GM19025 (cell line): ENCODE measurements around the gene ME2.
A peak's percentile ranks its signal among the peaks of the same experiment; 100 is the strongest.
"Not testable (repeated sequence)": the region's sequence is repeated elsewhere in the genome, so short reads cannot be mapped to it uniquely, and the experiment has no call there.

Experiments used
- ATAC-seq: cut with Tn5 transposase; IDR thresholded peaks from one replicate; pipeline ENCODE4 v1.9.1; 2021; ENCODE audit warnings: mild to moderate bottlenecking, low read depth, moderate library complexity; ENCODE audit not compliant: unreplicated experiment

ME2 gene

DNA sequence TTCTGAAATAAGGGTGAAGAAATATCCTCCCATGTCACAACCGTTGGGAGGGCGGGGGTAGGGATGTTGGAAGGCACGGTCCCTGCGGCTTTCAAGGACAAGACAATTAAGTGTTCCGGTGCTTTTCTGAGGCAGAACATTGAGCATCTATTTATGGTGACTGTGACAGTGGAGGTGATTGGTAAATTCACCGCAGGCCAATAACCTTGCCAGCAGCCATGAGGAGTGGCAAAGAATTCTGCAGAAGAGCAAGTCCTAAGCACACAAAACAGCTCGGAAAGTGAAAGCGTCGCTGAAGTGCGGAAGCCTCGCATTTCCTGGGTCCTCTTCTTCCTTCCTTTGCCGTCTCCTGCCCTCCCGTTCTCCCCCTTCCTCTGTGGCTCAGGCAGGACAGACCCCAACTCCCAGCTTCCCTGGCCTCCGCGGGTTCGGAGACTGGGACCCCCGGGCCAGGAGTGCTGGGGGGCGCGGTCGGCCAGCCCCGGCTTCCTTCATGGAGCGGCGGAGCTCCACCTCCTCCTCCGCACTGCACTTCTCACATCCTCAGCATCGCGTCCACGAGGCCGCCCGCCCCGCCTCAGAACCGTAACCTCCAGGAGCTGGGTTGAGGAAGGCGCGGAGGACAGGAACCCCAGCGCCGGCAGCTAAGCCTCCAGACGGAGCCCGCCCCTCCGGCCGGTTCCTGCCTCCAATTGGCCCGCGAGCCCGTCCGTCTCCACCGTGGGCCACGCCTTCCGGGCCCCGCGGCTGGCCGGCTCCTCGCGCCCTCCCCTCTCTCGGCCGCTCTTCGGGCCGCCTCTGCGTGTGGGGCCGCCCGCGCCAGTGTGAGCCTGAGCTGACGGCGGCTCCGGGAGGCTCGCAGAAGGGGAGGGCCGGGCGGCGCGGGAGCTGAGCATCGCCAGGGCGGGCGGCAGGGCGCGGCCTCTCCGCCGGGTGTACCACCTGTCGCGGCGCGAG, at the start of gene ME2:
Gene ME2 (plus strand): TSS at position 774 of the 957 bp plus-strand sequence. CDS start 16,703 bp downstream, outside the sequence.
- peak; percentile 96 for ATAC-seq

DNA sequence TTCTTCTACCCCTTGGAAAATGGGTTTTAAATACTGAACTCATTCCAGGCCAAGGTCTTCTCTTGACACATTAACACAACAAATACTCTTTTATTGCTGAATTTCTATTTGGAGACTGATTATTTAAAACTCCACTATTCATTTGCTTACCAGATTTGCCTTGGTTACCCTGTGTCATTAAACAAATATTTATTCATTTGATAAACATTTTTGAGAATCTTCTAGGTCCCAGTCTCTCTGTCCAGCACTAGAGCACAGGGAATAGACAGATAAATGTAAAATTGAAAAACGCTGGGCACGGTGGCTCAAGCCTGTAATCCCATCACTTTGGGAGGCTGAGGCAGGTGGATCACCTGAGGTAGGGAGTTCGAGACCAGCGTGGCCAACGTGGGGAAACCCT, 49.3 kb upstream of the ME2 start:
- ATAC-seq: no peak

- ATAC-seq: peak; percentile 54
Measured at GRCh38 chr18:50830544-50830943, 48.4 kb upstream of the ME2 start.

DNA sequence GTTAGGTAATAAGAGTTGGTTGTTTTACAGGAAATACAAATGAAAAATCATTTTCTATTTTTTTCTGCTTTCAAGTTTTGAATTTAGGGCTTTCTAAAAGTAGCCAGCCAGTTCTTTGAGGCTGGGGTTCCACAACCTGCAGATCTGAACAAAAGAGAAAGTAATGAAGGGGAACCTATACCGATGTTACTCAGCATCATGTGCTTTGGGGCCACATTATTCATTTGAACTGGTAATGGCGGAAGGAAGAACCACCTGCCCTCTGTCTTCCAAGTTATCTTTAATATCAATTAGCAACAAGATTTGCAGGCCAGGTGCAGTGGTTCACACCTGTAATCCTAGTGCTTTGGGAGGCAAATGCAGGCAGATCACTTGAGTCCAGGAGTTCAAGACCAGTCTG, 46.2 kb upstream of the ME2 start:
- ATAC-seq: no peak

DNA sequence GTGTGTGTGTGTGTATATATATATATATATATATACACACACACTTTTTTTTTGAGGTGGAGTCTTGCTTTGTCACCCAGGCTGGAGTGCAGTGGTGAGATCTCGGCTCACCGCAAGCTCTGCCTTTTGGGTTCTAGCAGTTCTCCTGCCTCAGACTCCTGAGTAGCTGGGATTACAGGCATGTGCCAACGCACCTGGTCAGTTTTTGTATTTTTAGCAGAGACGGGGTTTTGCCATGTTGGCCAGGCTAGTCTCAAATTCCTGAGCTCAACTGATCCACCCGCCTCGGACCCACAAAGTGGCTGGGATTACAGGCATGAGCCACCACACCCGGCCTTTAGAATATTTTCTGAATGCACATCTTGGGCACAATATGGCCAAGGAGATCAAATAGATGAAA, 45.4 kb upstream of the ME2 start:
- not testable (repeated sequence) for ATAC-seq

- no peak for ATAC-seq
Measured at GRCh38 chr18:50836521-50836957, 42.4 kb upstream of the ME2 start.

GRCh38 chr18:50839341-50839740, 39.6 kb upstream of the ME2 start:
- ATAC-seq: no peak

GRCh38 chr18:50839996-50840395, 38.9 kb upstream of the ME2 start:
- ATAC-seq: no peak

DNA sequence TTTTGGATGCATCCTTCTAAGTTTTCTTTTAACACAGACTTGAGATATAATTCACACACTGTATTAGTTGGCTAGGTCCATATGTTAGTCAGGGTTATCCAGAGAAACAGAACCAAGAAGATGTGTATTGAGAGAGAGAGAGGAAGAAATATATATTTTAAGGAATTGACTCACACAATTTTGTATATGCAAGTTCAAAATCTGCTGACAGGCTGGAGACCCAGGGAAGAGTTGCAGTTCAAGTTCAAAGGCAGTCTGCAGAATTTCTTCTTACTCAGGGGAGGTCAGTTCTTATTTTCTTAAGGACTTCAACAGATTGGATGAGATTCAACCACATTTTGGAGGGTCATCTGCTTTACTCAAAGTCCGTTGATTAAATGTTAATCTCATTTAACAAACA, 36.1 kb upstream of the ME2 start:
- ATAC-seq: no peak

DNA sequence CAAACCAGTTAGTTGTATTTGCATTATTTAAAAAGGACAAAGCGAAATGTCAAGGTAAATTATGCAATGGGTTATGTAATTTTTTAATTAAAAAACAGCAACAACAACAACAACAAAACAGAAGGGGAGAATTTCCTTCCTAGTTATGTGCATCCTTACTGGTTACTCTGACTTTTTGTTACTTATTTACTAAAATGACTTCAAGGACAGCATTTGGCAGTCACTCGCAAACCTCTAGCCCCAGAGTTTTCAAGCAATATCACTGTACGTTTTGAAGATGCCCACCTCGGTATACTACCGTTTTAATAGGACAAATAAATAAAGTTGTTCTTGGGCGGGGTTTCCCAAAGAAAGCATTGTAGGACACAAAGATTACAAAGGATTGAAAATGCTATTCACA, 34.4 kb upstream of the ME2 start:
- ATAC-seq: no peak

GRCh38 chr18:50844960-50845359, 34.0 kb upstream of the ME2 start:
- ATAC-seq: no peak

GRCh38 chr18:50847192-50847591, 31.7 kb upstream of the ME2 start:
- ATAC-seq: no peak

GRCh38 chr18:50848061-50848551, 30.8 kb upstream of the ME2 start:
- ATAC-seq: no peak

DNA sequence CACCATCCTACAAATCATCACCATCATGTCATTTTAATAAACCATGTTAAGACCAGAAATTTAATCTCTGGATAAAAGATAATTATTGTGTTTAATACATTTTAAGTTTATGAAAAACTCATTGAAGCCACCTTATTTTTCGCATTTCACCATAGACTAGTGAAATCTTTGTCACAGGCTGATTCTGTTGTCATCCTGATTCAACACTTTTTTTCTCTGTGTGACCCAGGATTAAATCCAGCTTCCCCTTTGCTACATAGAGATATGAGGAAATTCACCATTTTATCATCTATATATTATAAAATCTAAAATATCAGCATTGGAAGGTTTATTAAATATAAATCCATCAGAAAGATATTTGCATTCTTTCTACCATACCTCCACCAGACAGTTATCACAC, 29.9 kb upstream of the ME2 start:
- no peak for ATAC-seq

DNA sequence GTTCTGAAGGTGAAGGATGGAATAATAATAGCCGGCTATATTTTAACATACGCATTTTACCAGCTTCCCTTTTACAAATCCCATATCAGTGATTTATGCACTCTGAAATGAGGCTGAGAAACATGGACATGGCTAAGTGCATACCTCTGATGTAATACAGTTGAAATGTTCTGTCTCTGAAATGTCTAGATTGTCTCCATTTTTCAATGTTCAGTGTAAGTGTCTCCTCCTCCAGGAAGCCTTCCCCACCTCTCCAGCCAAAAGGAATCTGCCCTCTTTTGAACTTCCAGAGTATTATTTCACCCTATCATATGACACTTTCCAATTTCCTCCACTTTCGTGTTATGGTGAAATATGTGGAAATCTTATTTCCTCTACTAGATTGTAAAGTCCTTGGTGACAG, 29.5 kb upstream of the ME2 start:
- no peak for ATAC-seq

DNA sequence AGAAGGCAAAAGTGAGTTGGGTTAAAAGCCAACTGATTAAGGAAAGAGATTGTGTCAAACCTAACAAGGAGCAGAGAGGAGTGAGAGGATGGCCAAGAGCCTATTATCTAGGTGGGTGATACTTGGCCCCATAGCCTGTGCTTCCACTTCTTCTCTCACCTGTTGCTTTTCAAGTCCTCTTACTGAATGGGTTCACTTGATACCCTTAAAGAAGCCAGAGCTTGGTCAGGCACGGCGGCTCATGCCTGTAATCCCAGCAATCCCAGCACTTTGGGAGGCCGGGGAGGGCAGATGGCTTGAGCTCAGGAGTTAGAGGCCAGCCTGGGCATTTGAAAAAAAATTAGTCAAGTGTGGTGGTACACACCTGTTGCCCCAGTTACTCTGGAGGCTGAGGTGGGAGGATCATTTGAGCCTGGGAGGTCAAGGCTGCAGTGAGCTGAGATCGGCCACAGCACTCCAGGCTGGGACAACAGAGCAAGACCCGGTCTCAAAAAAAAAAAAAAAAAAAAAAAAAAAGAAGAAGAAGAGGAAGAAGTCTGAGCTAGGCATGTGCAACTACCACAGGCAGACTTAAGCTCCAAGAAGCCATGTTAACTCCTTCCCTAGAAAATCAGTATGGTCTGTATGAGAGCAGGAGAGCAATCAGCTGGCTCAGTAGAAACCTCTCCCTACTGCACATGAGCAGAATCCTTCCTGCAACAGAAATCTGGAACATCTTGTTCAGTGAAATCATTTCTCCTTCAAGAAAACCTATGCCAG, 28.4 kb upstream of the ME2 start:
- no peak for ATAC-seq

DNA sequence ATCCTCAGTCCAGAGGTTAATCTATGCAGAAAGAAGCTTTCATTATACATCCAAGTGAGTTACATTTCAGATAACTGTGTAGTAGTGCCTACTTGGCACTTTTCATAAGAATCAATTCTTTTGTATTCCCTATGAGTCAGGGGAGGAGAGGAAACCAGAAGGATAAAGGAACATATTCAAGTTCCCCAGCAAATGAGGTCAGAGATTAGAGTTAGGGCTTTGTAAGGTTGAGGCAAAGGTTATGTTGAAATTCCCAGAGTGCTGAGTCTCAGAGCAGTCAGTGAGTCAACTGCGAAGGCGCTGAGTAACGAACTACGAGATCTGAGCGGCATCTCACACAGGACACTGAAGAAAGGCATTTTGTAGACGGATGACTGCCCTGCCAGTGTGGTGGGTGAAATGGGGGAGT, 25.1 kb upstream of the ME2 start:
- ATAC-seq: no peak

DNA sequence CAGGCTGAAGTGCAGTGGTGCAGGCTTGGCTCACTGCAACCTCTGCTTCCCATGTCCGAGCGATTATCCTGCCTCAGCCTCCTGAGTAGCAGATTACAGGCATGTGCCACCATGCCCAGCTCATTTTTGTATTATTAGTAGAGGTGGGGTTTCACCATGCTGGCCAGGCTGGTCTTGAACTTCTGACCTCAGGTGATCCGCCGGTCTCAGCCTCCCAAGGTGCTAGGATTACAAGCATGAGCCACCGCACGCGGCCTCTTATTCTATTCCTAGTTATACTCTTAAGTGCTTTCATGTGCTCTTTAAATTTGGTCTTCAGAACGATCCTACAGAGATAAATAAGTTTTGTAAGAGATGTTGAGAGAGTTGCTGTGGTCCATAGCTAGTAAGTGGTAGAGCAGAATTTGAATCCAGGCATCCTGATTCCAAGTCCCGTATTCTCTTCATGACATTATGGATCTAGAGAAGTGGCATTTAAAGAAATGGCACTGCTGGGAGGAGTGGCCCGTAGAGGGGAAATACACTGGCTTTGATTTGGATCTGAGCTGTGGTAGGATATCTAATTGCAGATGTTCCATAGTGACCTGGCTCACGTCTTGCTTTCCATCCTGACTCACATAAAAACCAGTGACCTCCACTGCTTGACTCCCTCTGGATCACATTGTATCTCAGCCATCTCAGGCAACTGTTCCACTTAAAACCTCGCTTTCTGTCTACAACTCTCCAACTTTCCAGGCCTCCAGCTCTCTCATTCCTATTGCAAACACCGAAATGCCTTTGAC, 22.8 kb upstream of the ME2 start:
- ATAC-seq: no peak

- ATAC-seq: not testable (repeated sequence)
Measured at GRCh38 chr18:50857166-50857565, 21.8 kb upstream of the ME2 start.

DNA sequence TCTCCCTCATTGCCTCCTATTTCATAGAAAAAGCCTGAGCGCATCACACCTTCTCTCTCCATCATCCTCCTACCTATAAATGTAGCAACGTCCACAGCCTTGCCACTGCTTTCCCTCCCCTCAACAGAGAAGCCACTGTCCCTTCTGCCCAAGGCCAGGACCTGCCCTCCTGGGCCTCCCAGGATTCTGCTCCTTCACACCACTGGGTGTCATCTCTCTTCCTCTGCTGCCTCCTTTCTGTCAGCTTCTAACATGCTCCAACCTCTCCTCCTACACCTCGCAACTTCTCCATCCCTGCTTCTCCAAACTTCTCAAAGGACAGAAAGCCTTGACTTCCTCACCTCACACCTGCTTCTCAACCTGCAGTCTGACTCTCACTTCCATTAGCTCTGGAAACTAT, 21.2 kb upstream of the ME2 start:
- no peak for ATAC-seq
